ENCODE measurements around the gene TMTC1.
"Not testable (repeated sequence)": the region's sequence is repeated elsewhere in the genome, so short reads cannot be mapped to it uniquely, and the experiment has no call there.

TMTC1 gene

GRCh38 chr12:29672580-29672979 is 111.2 kb downstream of the TMTC1 start:
- DNase-seq (ENCODE audit: low read depth in 3 of 3) = no peak

GRCh38 chr12:29671742-29672141 is 112.0 kb downstream of the TMTC1 start:
- DNase-seq (ENCODE audit: low read depth in 3 of 3) = no peak

GRCh38 chr12:29667011-29667410 is 116.7 kb downstream of the TMTC1 start:
- no peak for DNase-seq (ENCODE audit: low read depth in 3 of 3)

GRCh38 chr12:29665107-29665506 is 118.6 kb downstream of the TMTC1 start:
- DNase-seq (ENCODE audit: low read depth in 3 of 3) = no peak

GRCh38 chr12:29662734-29663323 is 120.9 kb downstream of the TMTC1 start:
- no peak for DNase-seq (ENCODE audit: low read depth in 3 of 3)

- DNase-seq (ENCODE audit: low read depth in 3 of 3) = no peak
Measured at GRCh38 chr12:29660847-29661246, 122.9 kb downstream of the TMTC1 start.

GRCh38 chr12:29656762-29657538 is 126.8 kb downstream of the TMTC1 start:
- no peak for DNase-seq (ENCODE audit: low read depth in 3 of 3)

GRCh38 chr12:29655861-29656260 is 127.9 kb downstream of the TMTC1 start:
- DNase-seq (ENCODE audit: low read depth in 3 of 3) = no peak

GRCh38 chr12:29653286-29653685 is 130.5 kb downstream of the TMTC1 start:
- DNase-seq (ENCODE audit: low read depth in 3 of 3) = no peak

- no peak for DNase-seq (ENCODE audit: low read depth in 3 of 3)
Measured at GRCh38 chr12:29650371-29650770, 133.4 kb downstream of the TMTC1 start.

GRCh38 chr12:29649722-29650121 is 134.0 kb downstream of the TMTC1 start:
- no peak for DNase-seq (ENCODE audit: low read depth in 3 of 3)

GRCh38 chr12:29644536-29645162 is 139.1 kb downstream of the TMTC1 start:
- DNase-seq (ENCODE audit: low read depth in 3 of 3) = no peak

GRCh38 chr12:29640589-29641345 is 143.0 kb downstream of the TMTC1 start:
- no peak for DNase-seq (ENCODE audit: low read depth in 3 of 3)

GRCh38 chr12:29639893-29640495 is 143.7 kb downstream of the TMTC1 start:
- DNase-seq (ENCODE audit: low read depth in 3 of 3) = no peak

- DNase-seq (ENCODE audit: low read depth in 3 of 3) = no peak
Measured at GRCh38 chr12:29638528-29638927, 145.2 kb downstream of the TMTC1 start.

- no peak for DNase-seq (ENCODE audit: low read depth in 3 of 3)
Measured at GRCh38 chr12:29634057-29634456, 149.7 kb downstream of the TMTC1 start.

GRCh38 chr12:29630164-29630563 is 153.6 kb downstream of the TMTC1 start:
- DNase-seq (ENCODE audit: low read depth in 3 of 3) = not testable (repeated sequence)

GRCh38 chr12:29627221-29627620 is 156.5 kb downstream of the TMTC1 start:
- DNase-seq (ENCODE audit: low read depth in 3 of 3) = no peak

GRCh38 chr12:29625359-29625953 is 158.3 kb downstream of the TMTC1 start:
- DNase-seq (ENCODE audit: low read depth in 3 of 3) = no peak

- no peak for DNase-seq (ENCODE audit: low read depth in 3 of 3)
Measured at GRCh38 chr12:29622251-29622650, 161.5 kb downstream of the TMTC1 start.

GRCh38 chr12:29620030-29620429 is 163.7 kb downstream of the TMTC1 start:
- DNase-seq (ENCODE audit: low read depth in 3 of 3) = no peak

All from stimulated activated CD4-positive, alpha-beta T cell treated with anti-CD3 and anti-CD28 coated beads, TNF-alpha, amount 100 ng/mL, for 48 hours (primary cell).